ENCODE measurements around the gene SNX17. TPM values are rescaled to one million over a fixed set of nuclear protein-coding genes. Genes with fewer than 3 reads are reported as not detected.

The SNX17 gene
- total RNA-seq, 4 donors from 2014 or later, result 72.3 to 101 (median 80.2) TPM

DNA sequence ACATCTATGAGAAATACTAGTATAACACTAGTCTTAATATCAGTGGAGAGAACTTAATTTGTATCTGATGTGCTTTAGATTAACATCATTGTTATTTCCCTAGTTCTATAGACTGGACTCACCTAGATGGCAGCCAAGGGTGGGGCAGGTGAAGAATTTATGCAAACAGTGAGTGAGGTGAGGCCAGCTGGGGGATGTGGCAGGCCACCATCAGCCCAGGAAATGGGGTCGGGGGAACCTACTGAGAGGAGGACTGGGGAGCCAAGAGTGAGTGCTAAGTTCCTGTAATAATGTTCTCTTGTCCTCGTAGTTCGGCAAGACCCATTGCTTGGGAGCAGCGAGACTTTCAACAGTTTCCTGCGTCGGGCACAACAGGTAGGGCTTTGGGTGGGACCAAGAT, 2.5 kb downstream of the SNX17 start:
- no peak for DNase-seq (ENCODE audit: low spot score in 2 of 2)
- intact Hi-C loops (cut with DNase I; ENCODE audit: low total_unique reads), result no loop called here
- 94 to 98% methylated on average over 6 of the region's 6 CpGs for WGBS, 2 donors
- no peak for TF ChIP-seq POLR2A (IDR thresholded peaks at IDR 0.05)
- H3K4me3 ChIP-seq (ENCODE audit: low read depth, poor library complexity, severe bottlenecking), result no peak overlapping the region

GRCh38 chr2:27373567-27373966, 3.2 kb downstream of the SNX17 start:
- H3K4me3 ChIP-seq (ENCODE audit: low read depth, poor library complexity, severe bottlenecking), result no peak overlapping the region
- WGBS, 2 donors, result 83 to 87% methylated on average over 5 of the region's 5 CpGs
- DNase-seq (ENCODE audit: low spot score in 2 of 2), result no peak
- no peak for TF ChIP-seq POLR2A (IDR thresholded peaks at IDR 0.05)
- TF ChIP-seq, protein P1, sequence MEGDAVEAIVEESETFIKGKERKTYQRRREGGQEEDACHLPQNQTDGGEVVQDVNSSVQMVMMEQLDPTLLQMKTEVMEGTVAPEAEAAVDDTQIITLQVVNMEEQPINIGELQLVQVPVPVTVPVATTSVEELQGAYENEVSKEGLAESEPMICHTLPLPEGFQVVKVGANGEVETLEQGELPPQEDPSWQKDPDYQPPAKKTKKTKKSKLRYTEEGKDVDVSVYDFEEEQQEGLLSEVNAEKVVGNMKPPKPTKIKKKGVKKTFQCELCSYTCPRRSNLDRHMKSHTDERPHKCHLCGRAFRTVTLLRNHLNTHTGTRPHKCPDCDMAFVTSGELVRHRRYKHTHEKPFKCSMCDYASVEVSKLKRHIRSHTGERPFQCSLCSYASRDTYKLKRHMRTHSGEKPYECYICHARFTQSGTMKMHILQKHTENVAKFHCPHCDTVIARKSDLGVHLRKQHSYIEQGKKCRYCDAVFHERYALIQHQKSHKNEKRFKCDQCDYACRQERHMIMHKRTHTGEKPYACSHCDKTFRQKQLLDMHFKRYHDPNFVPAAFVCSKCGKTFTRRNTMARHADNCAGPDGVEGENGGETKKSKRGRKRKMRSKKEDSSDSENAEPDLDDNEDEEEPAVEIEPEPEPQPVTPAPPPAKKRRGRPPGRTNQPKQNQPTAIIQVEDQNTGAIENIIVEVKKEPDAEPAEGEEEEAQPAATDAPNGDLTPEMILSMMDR (IDR thresholded peaks at IDR 0.05), result no peak
- intact Hi-C loops (cut with DNase I; ENCODE audit: low total_unique reads), result no loop called here

- no peak overlapping the region for H3K4me3 ChIP-seq (ENCODE audit: low read depth, poor library complexity, severe bottlenecking)
- intact Hi-C loops (cut with DNase I; ENCODE audit: low total_unique reads), result no loop called here
- no peak for DNase-seq (ENCODE audit: low spot score in 2 of 2)
- TF ChIP-seq, protein P1 (IDR thresholded peaks at IDR 0.05), result no peak
- no peak for TF ChIP-seq POLR2A (IDR thresholded peaks at IDR 0.05)
- 92 to 95% methylated on average over 17 to 20 of the region's 20 CpGs for WGBS, 2 donors
These were observed 5.2 kb downstream of the SNX17 start for GRCh38 chr2:27375513-27376099.

DNA sequence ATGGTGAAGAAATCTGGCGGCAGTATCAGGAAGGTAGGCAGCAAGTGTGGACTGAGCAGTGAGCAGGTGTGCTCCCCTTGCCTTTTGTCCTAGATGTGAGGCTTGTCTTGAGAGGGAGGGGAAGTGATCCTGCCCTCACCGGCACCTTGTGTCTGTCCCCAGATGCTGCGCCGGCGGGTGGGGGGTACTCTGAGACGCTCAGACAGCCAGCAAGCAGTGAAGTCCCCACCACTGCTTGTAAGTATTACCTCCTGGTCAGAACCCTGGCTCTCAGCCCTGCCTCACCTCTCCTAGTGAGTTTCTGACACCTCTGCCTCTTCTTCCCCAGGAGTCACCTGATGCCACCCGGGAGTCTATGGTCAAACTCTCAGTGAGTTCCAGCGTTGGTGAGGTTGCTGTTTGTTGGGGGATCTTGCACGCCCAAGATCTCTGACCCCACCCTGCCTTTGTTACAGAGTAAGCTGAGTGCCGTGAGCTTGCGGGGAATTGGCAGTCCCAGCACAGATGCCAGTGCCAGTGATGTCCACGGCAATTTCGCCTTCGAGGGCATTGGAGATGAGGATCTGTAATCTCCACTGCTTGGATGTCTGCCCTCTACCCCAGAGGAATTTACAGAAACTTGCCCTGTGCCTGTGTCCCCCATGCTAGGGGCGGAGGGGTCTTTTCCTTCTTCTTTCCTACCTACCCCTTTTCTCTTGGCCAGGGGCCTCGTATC, 5.9 kb downstream of the SNX17 start:
- TF ChIP-seq POLR2A (IDR thresholded peaks at IDR 0.05), result no peak
- TF ChIP-seq, protein P1 (IDR thresholded peaks at IDR 0.05), result no peak
- no peak overlapping the region for H3K4me3 ChIP-seq (ENCODE audit: low read depth, poor library complexity, severe bottlenecking)
- intact Hi-C loops (cut with DNase I; ENCODE audit: low total_unique reads), result no loop called here
- no peak for DNase-seq (ENCODE audit: low spot score in 2 of 2)
- 77 to 82% methylated on average over 16 of the region's 16 CpGs for WGBS, 2 donors

DNA sequence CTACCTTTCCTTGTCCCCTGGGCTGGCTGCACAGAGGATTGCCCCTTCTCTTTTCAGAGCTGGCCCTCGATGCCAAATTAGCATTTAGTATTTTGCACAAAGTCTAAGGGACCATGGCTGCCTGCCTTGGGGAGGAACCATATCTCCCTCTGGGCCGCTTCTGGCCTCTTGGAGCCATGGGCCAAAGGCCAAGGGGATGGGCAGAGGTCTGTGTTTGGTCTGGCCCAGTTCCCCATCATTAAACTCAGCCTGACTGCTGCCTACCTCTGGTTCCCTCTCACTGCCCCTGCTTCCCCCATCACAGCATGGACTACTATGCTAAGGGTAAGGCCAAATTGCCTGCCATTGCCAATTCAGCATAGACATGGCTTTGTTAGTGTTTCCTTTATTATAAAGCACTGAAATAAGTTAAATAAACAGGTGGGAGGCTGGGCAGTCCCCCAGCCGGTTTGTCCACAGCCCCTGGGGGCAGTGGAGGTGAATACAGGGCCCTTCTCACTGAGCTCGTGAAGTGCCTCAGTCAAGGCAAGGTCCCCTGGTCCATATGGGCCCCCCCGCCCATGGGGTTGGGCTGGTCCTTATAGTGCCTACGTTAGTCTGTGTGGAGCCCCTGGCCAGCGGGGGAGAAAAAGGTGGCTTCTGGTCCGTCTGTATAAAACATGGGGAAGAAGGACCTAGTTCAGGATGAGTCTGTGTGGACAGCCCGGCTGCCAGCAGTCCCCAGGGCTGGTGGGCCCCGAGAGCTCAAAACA, 6.6 kb downstream of the SNX17 start:
- TF ChIP-seq, protein P1 (IDR thresholded peaks at IDR 0.05), result no peak
- no peak for TF ChIP-seq POLR2A (IDR thresholded peaks at IDR 0.05)
- no peak for DNase-seq (ENCODE audit: low spot score in 2 of 2)
- WGBS, 2 donors, result 66 to 74% methylated on average over 7 to 10 of the region's 10 CpGs
- intact Hi-C loops (cut with DNase I; ENCODE audit: low total_unique reads), result no loop called here
- H3K4me3 ChIP-seq (ENCODE audit: low read depth, poor library complexity, severe bottlenecking), result no peak overlapping the region

DNA sequence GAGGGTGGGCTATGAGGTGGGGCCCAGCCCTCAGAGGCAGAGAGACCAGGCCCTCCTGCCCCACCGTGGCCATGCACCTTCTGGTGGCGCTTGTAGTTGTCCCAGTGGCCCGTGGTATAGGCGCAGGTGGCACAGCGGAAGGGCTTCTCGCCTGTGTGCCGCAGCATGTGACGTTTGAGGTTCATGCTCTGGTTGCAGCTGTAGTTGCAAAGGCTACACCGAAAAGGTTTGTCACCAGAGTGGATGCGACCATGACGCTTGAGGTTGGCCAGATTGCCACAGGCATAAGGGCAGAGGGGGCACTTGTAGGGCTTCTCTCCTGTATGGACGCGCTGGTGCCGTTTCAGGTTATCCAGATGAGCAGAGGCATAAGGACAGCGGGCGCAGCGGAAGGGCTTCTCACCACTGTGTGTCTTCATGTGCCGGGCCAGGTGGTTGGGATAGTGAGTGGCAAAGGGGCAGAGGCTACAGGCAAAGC, 7.2 kb downstream of the SNX17 start:
- DNase-seq (ENCODE audit: low spot score in 2 of 2), result no peak
- no peak overlapping the region for H3K4me3 ChIP-seq (ENCODE audit: low read depth, poor library complexity, severe bottlenecking)
- 87 to 89% methylated on average over 18 of the region's 18 CpGs for WGBS, 2 donors
- TF ChIP-seq, protein P1 (IDR thresholded peaks at IDR 0.05), result no peak
- no peak for TF ChIP-seq POLR2A (IDR thresholded peaks at IDR 0.05)
- intact Hi-C loops (cut with DNase I; ENCODE audit: low total_unique reads), result no loop called here
